Loucy (cell line): Measurements from ENCODE around the gene SLC35G2.

ENCODE experiments used
- EZH2phosphoT487 ChIP-seq: fragments of 200-600 bp; IDR thresholded peaks from 2 replicates; pipeline ENCODE4 v1.6.1; 2018; ENCODE audit warnings: antibody characterized with exemption, mild to moderate bottlenecking, moderate library complexity, borderline replicate concordance
- TF ChIP-seq, protein P1 (sequence below): fragments of 200-600 bp; sonication (generic); conservative IDR thresholded peaks from 2 replicates; pipeline ENCODE4 v1.5.1; 2014; ENCODE audit warnings: mild to moderate bottlenecking, antibody characterized with exemption, low read length

DNA sequence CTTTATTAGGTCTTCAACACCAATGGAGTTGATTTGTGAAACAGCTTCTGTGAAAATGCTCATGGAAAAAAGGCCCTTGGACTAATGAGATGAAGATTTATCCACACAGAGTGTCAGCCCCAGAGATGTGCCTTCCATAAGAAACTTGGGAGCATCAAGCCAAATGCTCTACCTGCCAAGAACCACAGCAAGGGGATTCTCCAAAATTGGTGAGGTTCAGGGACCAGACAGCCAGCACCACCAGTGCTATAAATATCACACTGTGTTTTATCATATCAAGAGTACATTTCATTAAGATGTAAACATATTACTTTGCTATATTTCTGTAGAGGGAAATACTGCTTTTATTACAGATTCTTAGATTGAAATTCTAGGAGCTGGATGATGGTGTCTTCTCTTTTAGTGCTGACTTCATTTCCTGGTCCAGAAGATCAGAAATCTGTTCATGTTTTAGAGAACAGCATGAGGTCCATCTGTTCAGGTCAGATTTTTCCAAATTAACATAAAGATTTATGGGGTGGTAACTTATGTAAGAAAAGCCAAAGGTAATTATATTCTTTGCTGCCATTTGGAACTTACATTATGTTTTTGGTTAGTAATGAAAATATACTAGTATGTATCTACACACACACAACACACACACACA lies 17.7 kb downstream of the SLC35G2 start:
- TF ChIP-seq, protein P1, sequence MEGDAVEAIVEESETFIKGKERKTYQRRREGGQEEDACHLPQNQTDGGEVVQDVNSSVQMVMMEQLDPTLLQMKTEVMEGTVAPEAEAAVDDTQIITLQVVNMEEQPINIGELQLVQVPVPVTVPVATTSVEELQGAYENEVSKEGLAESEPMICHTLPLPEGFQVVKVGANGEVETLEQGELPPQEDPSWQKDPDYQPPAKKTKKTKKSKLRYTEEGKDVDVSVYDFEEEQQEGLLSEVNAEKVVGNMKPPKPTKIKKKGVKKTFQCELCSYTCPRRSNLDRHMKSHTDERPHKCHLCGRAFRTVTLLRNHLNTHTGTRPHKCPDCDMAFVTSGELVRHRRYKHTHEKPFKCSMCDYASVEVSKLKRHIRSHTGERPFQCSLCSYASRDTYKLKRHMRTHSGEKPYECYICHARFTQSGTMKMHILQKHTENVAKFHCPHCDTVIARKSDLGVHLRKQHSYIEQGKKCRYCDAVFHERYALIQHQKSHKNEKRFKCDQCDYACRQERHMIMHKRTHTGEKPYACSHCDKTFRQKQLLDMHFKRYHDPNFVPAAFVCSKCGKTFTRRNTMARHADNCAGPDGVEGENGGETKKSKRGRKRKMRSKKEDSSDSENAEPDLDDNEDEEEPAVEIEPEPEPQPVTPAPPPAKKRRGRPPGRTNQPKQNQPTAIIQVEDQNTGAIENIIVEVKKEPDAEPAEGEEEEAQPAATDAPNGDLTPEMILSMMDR: no peak
- no peak for TF ChIP-seq EZH2phosphoT487
